ENCODE measurements around the gene ARMS2.

GRCh38 chr10:122420624-122421007, 33.8 kb upstream of the ARMS2 start:
- TF ChIP-seq TCF12 (IDR thresholded peaks at IDR 0.05) = no peak
- TF ChIP-seq EP300 (IDR thresholded peaks at IDR 0.05; ENCODE audit: borderline replicate concordance in 1 of 2, low read depth in 1 of 2, low read length in 1 of 2) = no peak
- no peak for TF ChIP-seq RAD21 (IDR thresholded peaks at IDR 0.05; ENCODE audit: low read length)
- no peak for TF ChIP-seq NFIC (IDR thresholded peaks at IDR 0.05; ENCODE audit: borderline replicate concordance)
- TF ChIP-seq, protein P1, sequence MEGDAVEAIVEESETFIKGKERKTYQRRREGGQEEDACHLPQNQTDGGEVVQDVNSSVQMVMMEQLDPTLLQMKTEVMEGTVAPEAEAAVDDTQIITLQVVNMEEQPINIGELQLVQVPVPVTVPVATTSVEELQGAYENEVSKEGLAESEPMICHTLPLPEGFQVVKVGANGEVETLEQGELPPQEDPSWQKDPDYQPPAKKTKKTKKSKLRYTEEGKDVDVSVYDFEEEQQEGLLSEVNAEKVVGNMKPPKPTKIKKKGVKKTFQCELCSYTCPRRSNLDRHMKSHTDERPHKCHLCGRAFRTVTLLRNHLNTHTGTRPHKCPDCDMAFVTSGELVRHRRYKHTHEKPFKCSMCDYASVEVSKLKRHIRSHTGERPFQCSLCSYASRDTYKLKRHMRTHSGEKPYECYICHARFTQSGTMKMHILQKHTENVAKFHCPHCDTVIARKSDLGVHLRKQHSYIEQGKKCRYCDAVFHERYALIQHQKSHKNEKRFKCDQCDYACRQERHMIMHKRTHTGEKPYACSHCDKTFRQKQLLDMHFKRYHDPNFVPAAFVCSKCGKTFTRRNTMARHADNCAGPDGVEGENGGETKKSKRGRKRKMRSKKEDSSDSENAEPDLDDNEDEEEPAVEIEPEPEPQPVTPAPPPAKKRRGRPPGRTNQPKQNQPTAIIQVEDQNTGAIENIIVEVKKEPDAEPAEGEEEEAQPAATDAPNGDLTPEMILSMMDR (IDR thresholded peaks at IDR 0.05) = no peak
- TF ChIP-seq, protein P2, sequence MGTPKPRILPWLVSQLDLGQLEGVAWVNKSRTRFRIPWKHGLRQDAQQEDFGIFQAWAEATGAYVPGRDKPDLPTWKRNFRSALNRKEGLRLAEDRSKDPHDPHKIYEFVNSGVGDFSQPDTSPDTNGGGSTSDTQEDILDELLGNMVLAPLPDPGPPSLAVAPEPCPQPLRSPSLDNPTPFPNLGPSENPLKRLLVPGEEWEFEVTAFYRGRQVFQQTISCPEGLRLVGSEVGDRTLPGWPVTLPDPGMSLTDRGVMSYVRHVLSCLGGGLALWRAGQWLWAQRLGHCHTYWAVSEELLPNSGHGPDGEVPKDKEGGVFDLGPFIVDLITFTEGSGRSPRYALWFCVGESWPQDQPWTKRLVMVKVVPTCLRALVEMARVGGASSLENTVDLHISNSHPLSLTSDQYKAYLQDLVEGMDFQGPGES (IDR thresholded peaks at IDR 0.05; ENCODE audit: low read depth, low read length) = no peak
